OCI-M1 (cell line): ENCODE results near the gene WDR33.

Experiments
- DNase-seq: peaks from one replicate; lab custom pipeline; 2025; lab: John Stamatoyannopoulos, UW

Gene WDR33

DNA sequence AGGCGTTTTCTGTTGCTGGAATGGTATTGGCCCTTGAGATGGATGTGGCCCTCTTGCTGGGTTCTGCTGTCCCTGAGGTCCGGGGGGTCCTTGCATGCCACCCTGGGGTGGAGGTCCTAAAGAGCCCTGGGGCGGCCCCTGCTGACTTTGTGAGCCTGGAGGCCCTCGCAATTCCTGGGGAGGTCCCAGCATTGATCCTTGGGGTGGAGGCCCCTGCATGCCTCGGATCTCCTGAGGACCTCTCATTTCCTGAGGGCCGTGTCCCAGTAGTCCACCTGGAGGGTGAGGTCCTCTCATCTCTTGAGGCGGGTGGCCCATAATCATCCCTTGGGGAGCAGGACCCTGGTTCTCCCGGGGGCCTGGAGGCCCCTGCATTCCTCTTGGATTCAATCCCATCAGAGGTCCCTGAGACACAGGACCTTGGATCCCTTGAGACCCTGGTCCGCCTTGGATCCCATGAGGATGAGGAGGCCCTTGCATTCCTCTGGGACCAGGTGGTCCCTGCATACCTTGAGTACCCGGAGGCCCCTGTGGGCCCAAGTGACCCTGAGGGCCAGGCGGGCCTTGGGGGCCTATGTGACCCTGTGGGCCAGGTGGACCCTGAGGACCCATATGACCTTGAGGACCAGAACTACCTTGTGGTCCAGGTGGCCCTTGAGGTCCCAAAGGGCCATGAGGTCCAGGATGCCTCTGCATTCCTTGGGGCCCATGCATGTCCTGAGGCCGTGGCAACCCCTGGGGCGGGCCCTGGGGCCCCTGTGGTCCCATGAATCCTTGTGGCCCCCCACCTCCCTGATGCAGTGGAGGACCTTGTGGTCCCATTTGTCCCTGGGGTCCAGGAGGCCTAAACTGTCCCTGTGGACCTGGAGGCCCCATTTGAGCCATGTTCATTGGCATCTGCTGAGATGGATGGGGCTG is 91.4 kb downstream of the WDR33 start:
- no peak for DNase-seq

DNA sequence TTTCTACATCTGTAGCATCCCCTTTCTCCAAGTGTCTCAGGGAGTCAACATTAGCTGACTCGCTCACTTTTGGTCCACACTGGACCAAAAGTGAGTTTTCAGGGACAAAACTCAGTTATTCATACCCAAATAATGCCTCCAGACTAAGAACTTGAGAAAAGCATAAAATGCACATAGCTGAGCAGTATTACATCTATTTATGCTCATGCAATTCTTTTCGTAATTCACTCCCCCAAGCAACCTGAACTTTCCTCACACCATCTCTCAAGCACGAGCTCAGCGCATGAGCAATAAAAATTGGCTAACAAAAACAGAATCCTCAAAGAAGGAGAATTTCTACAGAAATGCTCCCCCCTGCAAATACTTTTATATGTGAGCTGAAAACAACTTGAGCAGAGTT is 92.7 kb downstream of the WDR33 start:
- no peak for DNase-seq

DNA sequence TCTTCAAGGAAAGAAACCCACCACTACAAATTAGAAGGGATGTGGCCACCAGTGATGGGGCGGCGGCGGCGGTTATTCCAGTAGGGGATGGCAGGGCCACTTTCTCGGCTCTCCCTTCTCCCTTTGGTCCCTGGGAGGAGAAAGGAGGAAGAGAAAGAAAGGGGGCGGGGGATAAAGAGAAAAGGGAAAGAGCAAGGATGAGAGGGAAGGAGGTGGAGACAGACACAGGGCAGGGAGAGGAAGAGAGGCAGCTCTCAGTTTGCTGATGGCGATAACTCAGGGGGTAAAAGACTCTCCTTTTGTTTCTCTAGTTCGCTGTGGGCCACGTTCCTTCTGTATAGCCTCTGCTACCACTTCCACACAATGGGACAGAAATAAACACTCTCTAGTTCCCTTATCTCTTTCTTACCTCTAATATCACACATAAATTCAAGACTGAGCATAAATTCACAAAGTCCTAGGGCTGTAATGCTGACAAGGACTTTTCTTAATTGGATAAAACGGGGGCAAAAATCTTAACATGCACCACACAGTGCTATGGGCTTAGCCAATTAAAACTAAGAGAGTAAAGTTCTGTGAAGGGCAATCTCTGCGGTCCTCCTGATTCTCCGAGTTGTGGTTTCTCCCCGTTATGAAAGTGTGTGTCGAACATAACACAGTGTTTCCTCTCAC is 95.1 kb downstream of the WDR33 start:
- DNase-seq: no peak

DNA sequence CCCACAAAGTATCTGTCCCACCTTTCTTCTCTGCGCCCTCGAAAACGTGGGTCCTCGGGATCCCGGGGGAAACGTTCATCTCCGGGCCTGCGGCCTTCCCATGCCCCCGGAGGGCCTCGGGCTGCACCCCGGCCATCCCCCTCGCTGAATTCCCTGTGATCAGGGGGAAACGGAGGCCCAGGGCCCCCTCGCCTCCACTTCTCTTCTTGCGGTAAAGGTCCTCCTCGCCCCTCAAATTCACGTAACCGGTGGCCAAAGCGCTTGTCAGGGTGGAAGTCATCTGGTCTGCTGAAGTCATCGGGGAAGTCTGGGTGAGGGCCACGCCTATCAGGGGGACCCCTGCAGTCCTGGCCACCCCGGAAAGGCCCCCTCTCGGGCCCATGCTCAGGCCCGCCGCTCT is 97.4 kb downstream of the WDR33 start:
- no peak for DNase-seq

DNA sequence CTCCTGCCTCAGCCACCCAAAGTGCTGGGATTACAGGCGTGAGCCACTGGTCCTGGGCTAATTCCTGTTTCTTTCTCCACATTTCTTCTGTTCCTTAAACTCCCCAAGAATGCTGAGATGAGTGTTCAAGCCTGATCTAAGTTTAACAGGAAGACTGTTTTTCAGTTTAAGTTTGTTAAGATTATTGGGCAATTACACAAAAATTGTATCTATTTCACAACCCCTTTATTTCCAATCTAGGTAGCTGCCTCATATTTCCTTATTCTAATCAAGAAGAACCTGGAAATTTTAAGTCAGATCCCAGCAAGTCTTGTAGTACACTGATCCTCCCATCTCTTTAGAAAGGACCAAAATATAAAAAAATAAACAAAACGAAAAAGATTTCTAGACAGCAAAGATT is 98.0 kb downstream of the WDR33 start:
- no peak for DNase-seq

DNA sequence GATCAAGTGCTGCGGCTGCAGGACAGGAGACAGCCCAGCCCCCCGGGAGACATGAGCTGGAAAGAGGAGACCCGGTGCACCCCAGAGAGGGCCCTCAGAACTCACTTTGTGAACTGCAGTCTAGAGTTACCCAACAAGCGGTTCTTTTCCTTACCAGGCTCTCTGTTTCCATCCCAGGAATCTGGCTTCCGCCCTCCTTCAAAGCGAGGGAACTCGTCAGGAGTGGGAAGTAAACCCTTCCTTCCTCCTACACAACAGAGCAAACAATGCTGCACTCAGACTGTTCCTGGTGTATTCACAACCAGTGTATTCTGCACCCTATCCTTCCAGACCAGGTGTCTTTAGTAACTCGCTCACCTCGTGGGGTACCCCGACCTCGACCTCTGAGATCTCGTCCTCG is 101.6 kb downstream of the WDR33 start:
- no peak for DNase-seq

DNA sequence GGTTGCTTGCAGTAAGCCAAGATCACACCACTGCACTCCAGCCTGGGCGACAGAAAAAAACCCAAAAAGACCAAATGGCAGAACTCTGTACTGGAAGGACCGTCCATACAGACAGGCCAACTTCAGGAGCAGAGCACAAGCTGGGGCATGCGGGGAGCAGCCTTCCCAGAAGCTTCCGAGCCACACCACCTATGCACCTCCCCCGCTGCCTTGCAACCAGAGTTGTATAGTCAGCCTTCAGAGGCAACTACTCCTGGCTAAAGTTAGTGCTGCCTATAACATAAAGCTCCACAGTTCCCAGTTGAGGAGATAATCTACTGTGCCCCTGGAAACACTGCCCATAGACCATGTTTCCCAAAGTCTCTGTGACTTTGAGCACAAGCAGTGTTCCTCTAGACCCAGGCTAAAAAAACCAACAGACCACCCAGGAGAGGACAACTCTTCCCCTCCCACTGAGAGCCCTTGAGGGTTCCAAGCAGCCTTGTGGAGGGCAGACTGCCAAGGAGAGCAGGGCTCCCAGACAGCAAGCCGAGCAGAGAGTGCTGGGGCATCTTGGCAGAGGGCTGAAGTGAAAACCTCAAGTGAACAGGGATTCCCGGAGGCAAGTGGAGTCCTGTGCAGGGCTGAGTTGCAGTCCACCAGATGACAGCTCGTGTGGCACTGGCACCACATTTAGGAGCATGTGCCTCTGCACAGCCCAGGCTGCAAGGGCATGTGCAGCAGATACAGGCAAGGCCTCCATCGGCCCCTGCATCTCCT is 102.9 kb downstream of the WDR33 start:
- no peak for DNase-seq

DNA sequence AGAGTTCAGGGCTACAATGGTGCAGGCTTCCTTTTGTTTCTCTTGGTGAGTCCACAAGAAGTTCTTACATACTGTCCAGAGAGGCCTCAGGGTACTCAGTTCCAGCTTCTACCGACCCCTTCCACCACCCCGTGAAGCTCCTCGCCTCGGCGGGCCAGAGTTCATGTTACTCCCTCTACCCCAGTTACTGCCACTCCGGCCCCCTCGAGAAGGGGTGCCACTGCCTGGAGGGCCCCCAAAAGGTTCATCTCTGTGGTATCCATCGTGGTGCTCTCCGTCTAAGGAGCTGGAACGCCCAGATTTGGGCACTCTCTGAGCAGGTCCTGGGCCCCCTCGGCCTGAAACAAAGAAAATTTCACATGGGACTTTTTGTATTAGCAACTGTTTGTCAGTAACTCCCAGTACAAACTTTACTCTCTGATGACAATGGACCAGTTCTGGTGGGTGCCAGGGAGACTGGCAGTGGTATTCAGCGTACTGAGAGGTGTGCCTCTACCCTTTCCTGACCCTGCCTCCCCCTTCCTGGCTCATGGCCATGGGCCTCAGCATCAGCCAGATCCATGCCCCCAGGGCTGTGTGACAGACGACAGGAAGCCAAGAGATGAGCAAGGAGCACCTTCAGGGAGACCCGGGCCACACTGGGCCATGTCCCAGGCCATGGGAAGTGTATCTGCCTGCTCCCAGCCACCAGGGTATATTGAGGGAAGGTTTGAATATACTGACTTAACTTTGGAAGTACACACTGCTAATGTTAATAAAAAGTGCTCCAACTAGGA is 104.6 kb downstream of the WDR33 start:
- no peak for DNase-seq

DNA sequence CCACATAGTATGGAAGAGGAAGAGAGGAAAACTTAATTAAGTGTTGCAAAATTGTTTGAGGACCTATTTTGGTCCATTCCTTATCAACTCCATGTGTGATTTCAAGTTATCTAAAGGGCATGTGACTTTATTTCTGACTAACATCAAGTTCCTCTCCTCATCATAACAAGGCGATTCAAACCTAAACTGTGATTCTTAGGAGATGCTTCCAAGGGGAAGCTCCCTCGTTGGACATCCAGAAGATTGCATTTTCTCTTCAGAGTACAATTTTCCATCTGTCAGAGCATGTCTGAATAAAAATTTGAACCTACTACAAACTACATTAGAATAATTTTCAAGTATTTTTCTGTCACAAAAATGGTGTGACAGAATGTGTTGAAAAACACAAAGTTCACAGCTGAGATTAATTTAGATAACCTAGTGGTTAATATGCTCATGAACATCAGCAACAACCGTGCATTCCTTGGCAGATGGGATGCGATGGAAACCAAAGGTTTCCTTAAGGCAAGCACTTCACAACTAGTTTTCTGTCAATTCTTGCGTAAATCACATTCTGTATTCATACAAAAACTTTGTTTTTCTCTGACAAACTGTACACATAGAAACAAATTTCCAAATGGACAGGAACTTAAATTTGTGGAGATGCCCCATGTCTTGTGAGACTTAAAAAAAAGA is 105.4 kb downstream of the WDR33 start:
- no peak for DNase-seq

DNA sequence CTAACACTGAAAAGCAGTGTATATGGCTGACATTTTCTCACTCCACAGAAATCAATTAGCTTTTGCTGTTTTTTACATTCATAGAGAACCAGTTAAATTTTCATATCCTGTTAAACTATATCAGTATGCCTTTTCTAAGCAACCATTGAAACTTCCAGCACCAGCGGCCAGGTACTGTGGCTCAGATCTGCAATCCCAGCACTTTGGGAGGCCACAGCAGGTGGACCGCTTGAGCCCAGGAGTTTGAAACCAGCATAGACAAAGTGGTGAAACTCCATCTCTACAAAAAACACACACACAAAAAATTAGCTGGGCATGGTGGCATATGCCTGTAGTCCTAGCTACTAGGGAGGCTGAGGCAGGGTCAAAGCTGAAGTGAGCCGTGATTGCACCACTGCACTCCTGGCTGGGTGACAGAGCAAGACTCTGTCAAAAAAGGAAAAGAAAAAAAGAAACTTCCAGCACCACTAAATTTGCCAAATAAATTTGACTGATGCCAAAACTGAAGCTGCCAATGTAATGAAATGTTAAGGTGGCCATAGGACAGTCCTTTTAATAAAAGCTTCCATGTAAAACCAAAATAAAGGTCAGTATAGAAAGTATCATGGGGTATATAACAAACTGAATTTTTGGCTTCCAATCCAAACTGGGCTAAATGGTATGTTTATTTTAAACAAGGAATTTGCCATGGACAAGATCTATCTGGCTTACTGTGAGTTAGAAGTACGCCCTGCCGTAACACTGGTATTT is 106.2 kb downstream of the WDR33 start:
- DNase-seq: no peak

DNA sequence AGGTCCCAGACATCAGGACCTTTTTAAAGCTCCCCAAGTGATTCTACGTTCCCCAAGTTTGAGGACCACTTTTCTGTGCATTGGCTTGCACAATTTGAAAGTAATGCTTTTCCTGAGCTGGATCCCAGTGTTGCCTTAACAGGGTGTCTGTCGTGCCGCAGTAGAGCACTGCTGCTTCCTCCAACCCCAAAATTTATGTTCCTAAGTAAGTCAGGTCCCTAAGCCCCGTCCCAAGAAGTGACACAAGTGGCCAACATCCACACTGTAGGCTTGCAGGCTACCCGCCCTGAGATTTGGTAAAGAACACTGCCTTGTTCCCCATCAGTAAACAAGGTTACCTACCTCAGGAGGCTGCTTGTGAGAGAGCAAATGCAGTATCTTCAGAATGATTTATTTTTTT is 107.7 kb downstream of the WDR33 start:
- no peak for DNase-seq

DNA sequence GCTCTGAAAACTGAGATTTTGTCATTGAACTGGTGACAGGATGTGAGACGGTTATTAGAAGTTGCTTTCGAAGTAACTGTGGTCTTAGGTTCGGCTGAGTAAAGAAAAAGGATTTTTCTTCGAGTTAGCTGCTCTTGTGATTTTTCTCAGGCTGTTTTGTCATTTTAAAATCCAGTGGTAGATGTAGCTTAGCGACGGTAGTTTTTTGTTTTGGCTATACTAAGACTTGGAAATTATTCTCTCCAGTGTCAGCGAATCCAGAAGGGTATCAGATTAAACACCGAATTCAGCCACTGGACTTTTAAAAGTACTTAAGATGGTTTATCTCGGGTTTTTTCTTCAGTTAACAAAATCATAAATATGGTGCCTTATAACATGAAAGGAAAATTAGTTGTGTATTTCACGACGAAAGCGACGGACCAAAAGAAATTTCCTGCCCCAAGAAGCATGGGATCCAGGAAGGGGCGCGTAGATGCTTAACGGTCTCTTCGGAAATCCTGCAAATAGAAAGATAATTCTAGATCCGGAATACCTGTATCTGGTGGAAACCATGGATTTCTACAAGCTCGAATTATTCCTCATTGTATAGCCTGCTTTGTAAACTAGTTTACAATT is 108.5 kb downstream of the WDR33 start:
- no peak for DNase-seq

DNA sequence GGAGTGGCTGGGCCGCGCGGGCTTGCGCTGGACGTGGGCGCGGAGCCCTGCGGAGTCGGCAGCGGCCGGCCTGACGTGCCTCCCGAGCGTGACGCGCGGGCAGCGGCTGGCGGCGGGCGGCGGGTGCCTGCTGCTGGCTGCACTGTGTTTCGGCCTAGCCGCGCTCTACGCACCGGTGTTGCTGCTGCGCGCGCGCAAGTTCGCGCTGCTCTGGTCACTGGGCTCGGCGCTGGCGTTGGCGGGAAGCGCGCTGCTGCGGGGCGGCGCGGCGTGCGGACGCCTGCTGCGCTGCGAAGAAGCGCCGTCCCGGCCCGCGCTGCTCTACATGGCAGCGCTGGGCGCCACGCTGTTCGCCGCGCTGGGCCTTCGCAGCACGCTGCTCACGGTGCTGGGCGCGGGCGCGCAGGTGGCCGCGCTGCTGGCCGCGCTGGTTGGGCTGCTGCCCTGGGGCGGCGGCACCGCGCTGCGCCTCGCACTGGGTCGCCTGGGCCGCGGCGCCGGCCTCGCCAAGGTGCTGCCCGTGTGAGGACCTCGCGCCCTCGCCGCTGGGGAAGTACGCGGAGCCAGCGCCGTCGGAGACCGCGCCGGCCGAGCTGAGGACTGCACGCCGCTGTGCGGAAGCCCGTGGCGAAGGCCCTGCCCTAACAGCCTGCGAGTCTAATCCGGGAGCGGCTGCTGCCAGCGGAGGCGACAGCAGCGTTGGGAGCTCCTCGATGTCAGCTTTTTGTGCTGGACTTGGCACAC is 109.1 kb downstream of the WDR33 start:
- peak; percentile 86 for DNase-seq

DNA sequence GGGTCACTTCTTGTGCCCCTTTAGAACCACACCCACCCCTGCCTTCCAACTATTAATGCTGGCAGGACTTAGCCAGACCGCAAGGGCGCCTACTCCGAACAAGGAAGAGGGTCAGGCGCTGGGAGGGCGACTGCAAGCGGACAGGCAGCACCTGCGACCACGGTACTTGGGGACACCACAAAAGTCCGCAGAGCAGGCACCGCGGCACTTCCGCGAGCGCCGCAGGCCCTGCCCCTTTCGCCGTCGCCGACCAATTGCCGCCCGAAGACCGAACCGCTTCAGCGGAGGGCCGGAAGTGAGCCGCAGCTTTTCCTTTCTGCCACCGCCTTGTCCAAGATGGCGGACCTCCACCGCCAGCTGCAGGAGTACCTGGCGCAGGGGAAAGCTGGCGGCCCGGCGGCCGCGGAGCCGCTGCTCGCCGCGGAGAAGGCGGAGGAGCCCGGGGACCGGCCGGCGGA is 109.7 kb downstream of the WDR33 start, which contains the start of gene SFT2D3:
Gene SFT2D3 (plus strand): TSS at position 305 of the 458 bp plus-strand sequence. CDS start 32 bp downstream, at position 337.
- peak; percentile 95 for DNase-seq

DNA sequence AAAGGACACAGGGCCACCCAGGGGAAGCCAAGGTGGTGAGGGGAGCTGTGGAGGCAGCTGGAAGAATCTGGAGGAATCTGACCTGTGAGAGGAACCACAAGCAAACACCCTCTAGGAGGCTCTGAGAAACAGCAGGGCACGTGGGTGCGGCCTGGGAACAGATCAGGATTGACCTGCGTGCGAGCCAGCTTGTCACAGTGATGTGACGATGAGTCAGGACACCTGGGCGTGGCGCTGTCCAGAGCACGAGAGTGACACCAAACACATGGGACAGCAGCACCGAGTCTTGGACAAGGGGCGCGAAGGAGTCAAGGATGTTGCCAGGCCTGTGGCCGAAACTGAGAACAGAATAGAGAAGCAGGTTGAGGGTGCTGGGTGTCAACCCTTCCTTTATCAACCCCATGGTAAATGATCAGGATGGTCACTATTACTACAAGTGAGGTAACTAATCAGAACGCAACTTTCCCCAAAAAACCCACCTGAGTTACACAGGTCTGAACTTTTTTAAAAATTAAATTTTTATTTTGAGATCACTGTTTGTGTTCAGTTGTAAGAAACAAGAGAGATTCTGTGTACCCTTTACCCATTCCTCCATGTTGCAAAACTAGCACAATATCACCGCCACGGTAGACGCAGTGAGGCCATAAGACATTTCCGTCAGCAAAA is 110.3 kb downstream of the WDR33 start:
- peak; percentile 53 for DNase-seq

DNA sequence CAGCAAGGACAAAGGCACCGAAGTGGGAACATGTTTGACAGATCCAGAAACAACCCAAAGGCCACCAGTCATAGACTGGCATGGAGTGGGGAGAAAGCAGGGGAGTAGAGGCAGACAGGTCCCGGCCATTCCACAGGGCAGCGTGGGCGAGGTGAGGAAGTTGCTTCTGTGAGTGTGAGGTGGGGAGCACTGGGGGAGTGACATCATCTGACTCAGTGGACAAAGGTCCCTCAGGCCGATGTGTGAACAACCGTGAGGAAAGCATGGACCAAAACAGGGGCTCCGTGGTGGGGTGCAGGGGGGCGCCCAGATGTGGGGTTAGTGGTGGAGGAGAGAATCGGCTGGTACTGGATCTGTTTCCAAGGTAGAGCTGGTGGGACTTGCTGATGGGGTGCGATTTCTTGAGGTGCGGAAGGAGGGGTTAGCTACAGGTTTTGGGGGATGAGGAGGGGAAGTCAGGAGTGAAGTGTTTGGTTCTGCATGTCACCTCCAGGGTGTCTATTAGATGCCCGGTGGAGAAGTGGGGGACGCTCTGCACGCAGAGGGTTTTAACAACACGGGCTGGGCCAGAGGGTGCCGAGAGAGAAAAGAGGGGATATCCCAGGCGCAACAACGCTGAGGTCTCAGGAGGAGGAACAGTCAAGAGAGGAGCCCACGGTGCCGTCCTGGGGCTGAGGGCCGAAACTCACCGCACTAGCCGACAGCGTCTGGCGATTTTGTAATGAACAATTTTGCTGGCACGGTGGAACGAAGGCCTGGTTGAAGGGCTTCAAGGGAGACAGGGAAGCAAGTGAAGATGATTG is 112.2 kb downstream of the WDR33 start:
- DNase-seq: no peak

DNA sequence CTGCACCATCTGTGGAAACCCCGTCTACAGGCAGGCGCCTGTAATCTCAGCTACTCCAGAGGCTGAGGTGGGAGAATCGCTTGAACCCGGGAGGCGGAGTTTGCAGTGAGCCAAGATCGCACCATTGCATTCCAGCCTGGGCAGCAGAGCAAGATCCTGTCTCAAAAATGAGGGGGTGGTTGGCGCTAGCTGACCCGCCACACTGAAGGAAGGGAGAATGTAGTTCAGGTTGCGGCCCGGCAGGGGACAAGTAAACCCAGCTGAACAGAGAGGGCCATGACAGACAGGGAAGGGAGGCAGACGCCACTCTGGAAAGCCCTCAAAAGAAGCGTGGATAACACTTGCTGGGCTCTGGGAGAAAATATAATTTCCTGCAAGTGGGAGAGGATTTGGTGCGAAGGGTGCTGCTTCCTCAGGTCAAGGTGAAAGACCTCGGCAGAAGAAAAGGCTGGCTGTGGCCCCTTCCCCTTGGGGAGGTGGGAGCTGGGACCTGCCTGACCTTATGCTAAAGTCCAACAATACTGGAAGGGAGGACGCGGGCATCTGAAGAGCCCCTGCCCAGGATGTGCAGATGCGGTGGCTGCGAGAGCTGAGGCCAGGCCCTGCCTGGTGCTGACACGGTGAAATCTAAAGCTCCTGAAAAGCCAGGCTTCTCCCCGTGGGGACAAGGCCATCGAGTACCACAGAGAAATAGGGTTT is 113.3 kb downstream of the WDR33 start:
- DNase-seq: no peak
